K562 (cell line): ENCODE measurements around the gene TBATA. TPM values are rescaled to one million over a fixed set of nuclear protein-coding genes. Genes with fewer than 3 reads are reported as not detected.
A peak's percentile ranks its signal among the peaks of the same experiment; 100 is the strongest.

Experiments used
- ATAC-seq: fragments of 200-7000 bp; cut with Tn5 transposase; 3 replicates; pipeline ENCODE4 v1.9.1; 2020; ENCODE audit warnings: moderate library complexity
- BruUV-seq: library from RNA; stranded (reverse); fragments of 400-500 nt; replicated peaks from 2 replicates; lab custom pipeline; 2021; lab: Mats Ljungman, UMichigan
- CTCF ChIA-PET: fragments of 300-600 bp; formaldehyde crosslinking; extraction: SDS; loops from one replicate; lab custom pipeline; 2021; ENCODE audit warnings: low intra/inter-chr PET ratio; lab: Yijun Ruan, JAX
- POLR2A ChIA-PET: fragments of 300-600, 350-650 bp; sonication (Branson Sonifier 250); formaldehyde crosslinking; extraction: SDS; loops from one replicate; lab custom pipeline; 2021; ENCODE audit warnings: antibody characterized with exemption, inconsistent platforms; lab: Yijun Ruan, JAX
- DNase-seq, 4 experiments: peaks; one replicate each; pipeline versions ENCODE4 v3.0.0 to v3.0.0-alpha.2; 2011 to 2018; ENCODE audit warnings: low spot score in 3 of 4, mixed read lengths in 3 of 4; ENCODE audit errors: extremely low read depth in 1 of 4
- FAIRE-seq: peaks from 2 replicates; lab custom pipeline; 2011; peaks lifted over from hg19 to GRCh38; lab: Jason Lieb, UNC
- H2AFZ ChIP-seq: 2 replicates; pipeline ENCODE4 v1.6.0; 2011; ENCODE audit warnings: low read depth, low read length, control low read depth, inconsistent platforms
- H3K27ac ChIP-seq: fragments of 200-600 bp; 3 replicates; pipeline ENCODE4 v1.8.0; 2011; ENCODE audit warnings: low read depth, mild to moderate bottlenecking, control low read depth, inconsistent platforms, low read length, moderate library complexity, mixed read lengths; ENCODE audit errors: extremely low read depth
- H3K27me3 ChIP-seq, 2 experiments: fragments of 300-600 bp in 1 of 2; 2 replicates in 1 of 2; 3 replicates in 1 of 2; pipeline versions ENCODE4 v1.6.0 to v1.8.0; 2011; ENCODE audit warnings: inconsistent platforms in 2 of 2, low read length in 2 of 2, mild to moderate bottlenecking in 1 of 2, mixed read lengths in 1 of 2, moderate library complexity in 1 of 2; ENCODE audit not compliant: control insufficient read depth in 2 of 2, insufficient read depth in 2 of 2
- H3K36me3 ChIP-seq: fragments of 300-600 bp; 3 replicates; pipeline ENCODE4 v1.8.0; 2011; ENCODE audit warnings: mild to moderate bottlenecking, low read length, inconsistent platforms; ENCODE audit not compliant: control insufficient read depth, insufficient read depth
- H3K4me1 ChIP-seq, 2 experiments: fragments of 200-600 bp in 1 of 2; replicated peaks in 1 of 2; 2 replicates in 1 of 2; 3 replicates in 1 of 2; pipeline versions ENCODE4 v1.5.1 to v1.8.0; 2011; ENCODE audit warnings: inconsistent platforms in 2 of 2, low read length in 2 of 2, mild to moderate bottlenecking in 1 of 2, mixed read lengths in 1 of 2, moderate library complexity in 1 of 2; ENCODE audit not compliant: control insufficient read depth in 2 of 2, insufficient read depth in 2 of 2
- H3K4me2 ChIP-seq: 2 replicates; pipeline ENCODE4 v1.6.1; 2011; ENCODE audit warnings: low read length, control low read depth, inconsistent platforms, mixed read lengths; ENCODE audit not compliant: insufficient read depth
- H3K4me3 ChIP-seq: fragments of 200-600 bp; sonication (generic), shearing (Covaris generic); 2 replicates; pipeline ENCODE4 v1.5.1; 2016; ENCODE audit warnings: control low read depth, inconsistent platforms
- H3K79me2 ChIP-seq: fragments of 200-600 bp; 3 replicates; pipeline ENCODE4 v1.8.0; 2011; ENCODE audit warnings: low read length, inconsistent platforms; ENCODE audit not compliant: control insufficient read depth, insufficient read depth
- H3K9ac ChIP-seq, 2 experiments: 2 replicates each; pipeline versions ENCODE4 v1.6.0 to v1.6.1; 2011; ENCODE audit warnings: low read depth in 2 of 2, low read length in 2 of 2, control low read depth in 1 of 2, inconsistent platforms in 1 of 2, mild to moderate bottlenecking in 1 of 2, mixed read lengths in 1 of 2; ENCODE audit not compliant: insufficient read depth in 1 of 2
- H3K9me1 ChIP-seq: one replicate; pipeline ENCODE4 v1.6.0; 2011; ENCODE audit warnings: inconsistent platforms, mild to moderate bottlenecking, low read length, moderate library complexity; ENCODE audit not compliant: control insufficient read depth, insufficient read depth
- H3K9me3 ChIP-seq: replicated peaks from 2 replicates; pipeline ENCODE4 v1.5.1; 2011; ENCODE audit warnings: low read depth, low read length, inconsistent platforms; ENCODE audit not compliant: control insufficient read depth, insufficient read depth
- H4K20me1 ChIP-seq: replicated peaks from 2 replicates; pipeline ENCODE4 v1.6.1; 2011; ENCODE audit warnings: low read length, inconsistent platforms, mixed read lengths; ENCODE audit not compliant: control insufficient read depth, insufficient read depth
- BCOR ChIP-seq: fragments of 450-650 bp; IDR thresholded peaks from 2 replicates; pipeline ENCODE4 v1.6.1; 2016
- CHD1 ChIP-seq: fragments of 200-600 bp; sonication (generic); IDR thresholded peaks from one replicate; pipeline ENCODE4 v1.6.1; 2012; ENCODE audit warnings: mild to moderate bottlenecking, moderate library complexity, low read length, inconsistent platforms
- ELF1 ChIP-seq: fragments of 200-800 bp; sonication (Bioruptor generic); IDR thresholded peaks from 2 replicates; pipeline ENCODE4 v1.6.1; 2016; ENCODE audit warnings: missing genetic modification characterization, missing compliant biosample characterization
- GTF2A2 ChIP-seq: IDR thresholded peaks from 2 replicates; pipeline ENCODE4 v1.6.1; 2016; ENCODE audit warnings: mild to moderate bottlenecking, missing genetic modification characterization, missing compliant biosample characterization
- MLX ChIP-seq, 2 experiments: fragments of 450-650 bp in 1 of 2; sonication (generic) in 1 of 2; formaldehyde crosslinking; conservative IDR thresholded peaks; 2 replicates each; pipeline versions ENCODE4 v1.4.0 to v1.8.1; 2020 to 2022; ENCODE audit warnings: mild to moderate bottlenecking in 1 of 2, missing genetic modification reagents in 1 of 2
- NFYB ChIP-seq: IDR thresholded peaks from 2 replicates; pipeline ENCODE4 v1.6.1; 2011; ENCODE audit warnings: mild to moderate bottlenecking, moderate library complexity; ENCODE audit not compliant: insufficient read length; ENCODE audit errors: extremely low read depth
- POLR2G ChIP-seq: fragments of 200-400 bp; formaldehyde crosslinking; IDR thresholded peaks from 2 replicates; pipeline ENCODE4 v1.6.1; 2017; ENCODE audit warnings: low read depth, mild to moderate bottlenecking, antibody characterized with exemption, low read length, moderate library complexity
- RAD51 ChIP-seq: fragments of 450-650 bp; IDR thresholded peaks from 2 replicates; pipeline ENCODE4 v1.7.1; 2016; ENCODE audit warnings: low read depth, mild to moderate bottlenecking, borderline replicate concordance
- RBM17 ChIP-seq: fragments of 200-400 bp; formaldehyde crosslinking; IDR thresholded peaks from 2 replicates; pipeline ENCODE4 v1.6.1; 2017; ENCODE audit warnings: low read depth, mild to moderate bottlenecking, low read length, borderline replicate concordance
- TAL1 ChIP-seq: fragments of 450-650 bp; IDR thresholded peaks from 2 replicates; pipeline ENCODE4 v1.6.1; 2016; ENCODE audit warnings: mild to moderate bottlenecking
- WGBS: fragments of 100-300 bp; shearing (Covaris generic); methylation state at CpG from one replicate; pipeline ENCODE4 v1.1.6; 2016; ENCODE audit warnings: low coverage, mixed read lengths; ENCODE audit not compliant: insufficient coverage; ENCODE audit errors: missing lambda C conversion rate; 5-methylcytosine and 5-hydroxymethylcytosine counted together
- in situ Hi-C: fragments of 300-500 bp; cut with MboI; formaldehyde crosslinking; loops from 4 replicates; pipeline ENCODE4 v1.15.0; 2018; ENCODE audit warnings: inconsistent platforms, mixed read lengths
- intact Hi-C: fragments of 100-400 bp; cut with micrococcal nuclease; formaldehyde crosslinking; loops from 2 replicates; pipeline ENCODE4 v1.14.2; 2022
- polyA plus RNA-seq, 8 experiments: library from polyadenylated mRNA; depleted of rRNA in 4 of 8; stranded (reverse) in 5 of 8; unstranded in 3 of 8; fragments of >200 nt; fragmentation: Nextera tagmentation in 2 of 8; fragmentation: Illumina TruSeq in 1 of 8; extraction: Ambion mirVana in 2 of 8; extraction: Trizol in 1 of 8; gene quantifications; 2 replicates each; pipeline versions ENCODE4 v1.2.1 to v1.2.3, GENCODE V29; 2011 to 2014; ENCODE audit warnings: inconsistent platforms in 1 of 8, missing spikeins in 1 of 8
- total RNA-seq, 7 experiments: library from RNA; depleted of rRNA in 6 of 7; stranded (reverse); fragments of >200 nt in 6 of 7; fragmentation: Illumina TruSeq in 2 of 7; extraction: Trizol in 2 of 7; gene quantifications; 2 replicates each; pipeline versions ENCODE4 v1.2.1 to v1.2.3, GENCODE V29; 2011 to 2021; ENCODE audit warnings: low replicate concordance in 1 of 7

Gene TBATA
- total and polyA plus RNA-seq, 9 of the 15 experiments (the other 6 are each of a cell fraction or from before 2014, with no cell fraction given): not detected

- ATAC-seq (no peak), DNase-seq (peak in 2 of 4 experiments; percentile 52 to 56), FAIRE-seq (peak; percentile 66)
- H3K9me1 ChIP-seq: no peaks in the 10 kb centered on the region
- 77% methylated on average over 15 of the region's 15 CpGs for WGBS
- intact Hi-C loops: no loop called here
- ChIA-PET CTCF (no interaction called here), POLR2A (interaction anchor here (0.7 to 2.6 kb wide), 12 partner anchors 9 to 202 kb away, joined by 3 to 9 read pairs (median 4); no protein-coding TSS in a partner anchor)
- no peak overlapping the region for H3K4me3 ChIP-seq
- in situ Hi-C loops: loop anchor here (10.0 kb wide), 1 partner anchor 1959 kb away; no protein-coding TSS in a partner anchor
- H3K9me3 ChIP-seq: no peaks in the 10 kb centered on the region
- H3K4me2 ChIP-seq: no peak overlapping the region
- H3K27me3 ChIP-seq: no peaks in the 10 kb centered on the region
- no peak overlapping the region for H2AFZ ChIP-seq
- no peak overlapping the region; the same call in 2 of the 3 replicates for H3K27ac ChIP-seq
- no peaks in the 10 kb centered on the region for H3K79me2 ChIP-seq
- no TSS peak for BruUV-seq
- H4K20me1 ChIP-seq: no peaks in the 10 kb centered on the region
- peaks cover 18 to 29% of the 10 kb centered on the region in 2 experiments for H3K4me1 ChIP-seq
- H3K9ac ChIP-seq: peak overlapping the region in 1 of 2 experiments; percentile 15; a peak in 2 of 4 replicates
- TF ChIP-seq POLR2G (0 out of 2 replicates have a peak, but pooled peaks have one; percentile 28), TAL1 (no peak)
- peaks cover 84% of the 10 kb centered on the region; the same call in 2 of the 3 replicates for H3K36me3 ChIP-seq
Measured at GRCh38 chr10:70753841-70754621, 31.1 kb downstream of the TBATA start.

GRCh38 chr10:70753026-70753663, 32.0 kb downstream of the TBATA start:
- Histone ChIP-seq H3K27me3 (no peaks in the 10 kb centered on the region), H3K36me3 (peaks cover 86% of the 10 kb centered on the region; the same call in 2 of the 3 replicates), H3K9me1 (no peaks in the 10 kb centered on the region), H3K79me2 (no peaks in the 10 kb centered on the region), H3K9me3 (no peaks in the 10 kb centered on the region), H3K4me2 (no peak overlapping the region), H3K9ac (no peak overlapping the region; a peak in 1 of 4 replicates), H3K4me3 (no peak overlapping the region), H4K20me1 (no peaks in the 10 kb centered on the region), H2AFZ (no peak overlapping the region), H3K4me1 (peaks cover 9 to 27% of the 10 kb centered on the region in 2 experiments), H3K27ac (no peak overlapping the region)
- DNase-seq (no peak), ATAC-seq (no peak), FAIRE-seq (no peak)
- intact Hi-C loops: no loop called here
- ChIA-PET POLR2A (interaction anchor here (0.6 to 2.6 kb wide), 9 partner anchors 8 to 746 kb away, joined by 3 to 9 read pairs (median 3); no protein-coding TSS in a partner anchor), CTCF (no interaction called here)
- BruUV-seq: no TSS peak
- 82% methylated on average over 10 of the region's 10 CpGs for WGBS
- in situ Hi-C loops: loop anchor here (10.0 kb wide), 1 partner anchor 1958 kb away; no protein-coding TSS in a partner anchor
- TF ChIP-seq MLX (CRISPR knock-in tag; conservative IDR thresholded peaks at IDR 0.05) (no peak), BCOR (no peak), ELF1 (tag) (no peak), RBM17 (no peak), CHD1 (no peak), NFYB (no peak), GTF2A2 (no peak), RAD51 (no peak)
